DND-41 (cell line): ENCODE measurements around the gene NCAM2.

Source experiments
- ATAC-seq: fragments of 200-7000 bp; cut with Tn5 transposase; 3 replicates; pipeline ENCODE4 v1.9.1; 2021; ENCODE audit warnings: low read depth; ENCODE audit not compliant: insufficient read depth
- DNase-seq: peaks from one replicate; pipeline ENCODE4 v3.0.0-alpha.2; 2020
- H2AFZ ChIP-seq: 2 replicates; pipeline ENCODE4 v1.6.0; 2012; ENCODE audit warnings: low read depth, low read length
- H3K27ac ChIP-seq: 2 replicates; pipeline ENCODE4 v1.5.1; 2012; ENCODE audit warnings: low read length, inconsistent platforms
- H3K27me3 ChIP-seq: fragments of 200-600 bp; sonication (generic); 2 replicates; pipeline ENCODE4 v1.6.0; 2012; ENCODE audit warnings: low read length, mild to moderate bottlenecking, inconsistent platforms; ENCODE audit not compliant: insufficient read depth, poor library complexity
- H3K36me3 ChIP-seq: 2 replicates; pipeline ENCODE4 v1.5.1; 2012; ENCODE audit warnings: low read length, inconsistent platforms; ENCODE audit not compliant: insufficient read depth
- H3K4me1 ChIP-seq: 2 replicates; pipeline ENCODE4 v1.5.1; 2012; ENCODE audit warnings: mild to moderate bottlenecking, low read length; ENCODE audit not compliant: insufficient read depth
- H3K4me2 ChIP-seq: 2 replicates; pipeline ENCODE4 v1.6.0; 2012; ENCODE audit warnings: mild to moderate bottlenecking, moderate library complexity, low read length, inconsistent platforms; ENCODE audit not compliant: insufficient read depth
- H3K4me3 ChIP-seq, 2 experiments: fragments of 200-600 bp in 1 of 2; shearing (Covaris generic) in 1 of 2; 2 replicates each; pipeline ENCODE4 v1.5.1; 2012 to 2016; ENCODE audit warnings: inconsistent platforms in 2 of 2, low read length in 2 of 2, mild to moderate bottlenecking in 2 of 2, low read depth in 1 of 2, moderate library complexity in 1 of 2
- H3K79me2 ChIP-seq: 2 replicates; pipeline ENCODE4 v1.6.0; 2012; ENCODE audit warnings: low read length, inconsistent platforms; ENCODE audit not compliant: insufficient read depth
- H3K9ac ChIP-seq: 2 replicates; pipeline ENCODE4 v1.6.0; 2012; ENCODE audit warnings: low read depth, mild to moderate bottlenecking, inconsistent platforms, low read length, moderate library complexity
- H3K9me3 ChIP-seq: 2 replicates; pipeline ENCODE4 v1.5.1; 2012; ENCODE audit warnings: low read length, moderate library complexity, mild to moderate bottlenecking, inconsistent platforms; ENCODE audit not compliant: insufficient read depth, severe bottlenecking
- H4K20me1 ChIP-seq: 2 replicates; pipeline ENCODE4 v1.6.0; 2012; ENCODE audit warnings: low read length; ENCODE audit not compliant: insufficient read depth
- CTCF ChIP-seq: IDR thresholded peaks from 2 replicates; pipeline ENCODE4 v1.5.1; 2012; ENCODE audit warnings: borderline replicate concordance, low read length, moderate library complexity, mild to moderate bottlenecking; ENCODE audit not compliant: poor library complexity, severe bottlenecking; ENCODE audit errors: extremely low read depth
- EZH2 ChIP-seq: IDR thresholded peaks from 3 replicates; pipeline ENCODE4 v1.6.1; 2012; ENCODE audit warnings: borderline replicate concordance, low read depth, mild to moderate bottlenecking, moderate library complexity, low read length, inconsistent platforms; ENCODE audit not compliant: severe bottlenecking

Gene NCAM2

GRCh38 chr21:21159253-21159899 is 161.2 kb downstream of the NCAM2 start:
- Histone ChIP-seq H3K4me3 (no peak overlapping the region), H3K4me2 (no peak overlapping the region), H3K36me3 (no peaks in the 10 kb centered on the region), H3K27me3 (no peaks in the 10 kb centered on the region), H3K4me1 (peaks cover 8% of the 10 kb centered on the region; the same call in 1 of the 2 replicates), H3K79me2 (no peaks in the 10 kb centered on the region), H4K20me1 (no peaks in the 10 kb centered on the region), H2AFZ (no peak overlapping the region), H3K9me3 (no peaks in the 10 kb centered on the region), H3K27ac (no peak overlapping the region), H3K9ac (no peak overlapping the region)
- DNase-seq: no peak
- ATAC-seq: no peak
- TF ChIP-seq EZH2 (no peak), CTCF (no peak)

DNA sequence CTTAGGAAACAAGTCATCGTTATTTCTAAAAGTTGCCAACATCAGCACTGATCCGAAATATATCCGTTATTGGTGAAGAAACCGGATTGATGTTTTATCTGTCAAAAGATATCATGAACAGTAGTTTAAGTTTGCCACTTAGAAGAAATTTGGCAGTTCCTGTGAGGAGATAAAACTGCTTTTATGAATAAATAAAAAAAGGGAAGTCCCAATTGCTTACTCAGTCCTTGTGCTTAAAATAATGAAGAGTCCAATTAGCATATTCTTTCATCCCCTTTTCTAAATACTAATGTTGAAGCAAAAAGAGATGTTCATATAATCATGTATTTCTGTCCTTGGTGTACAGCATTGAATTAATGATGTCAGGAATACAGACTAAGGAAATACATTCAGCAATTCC is 164.6 kb downstream of the NCAM2 start:
- Histone ChIP-seq H3K27ac (no peak overlapping the region), H3K9ac (no peak overlapping the region), H3K4me3 (no peak overlapping the region), H4K20me1 (no peaks in the 10 kb centered on the region), H2AFZ (no peak overlapping the region), H3K4me2 (no peak overlapping the region), H3K27me3 (no peaks in the 10 kb centered on the region), H3K79me2 (no peaks in the 10 kb centered on the region), H3K9me3 (peaks cover 9% of the 10 kb centered on the region), H3K4me1 (peaks cover 19% of the 10 kb centered on the region), H3K36me3 (no peaks in the 10 kb centered on the region)
- TF ChIP-seq CTCF (no peak), EZH2 (no peak)
- DNase-seq (no peak), ATAC-seq (no peak)

DNA sequence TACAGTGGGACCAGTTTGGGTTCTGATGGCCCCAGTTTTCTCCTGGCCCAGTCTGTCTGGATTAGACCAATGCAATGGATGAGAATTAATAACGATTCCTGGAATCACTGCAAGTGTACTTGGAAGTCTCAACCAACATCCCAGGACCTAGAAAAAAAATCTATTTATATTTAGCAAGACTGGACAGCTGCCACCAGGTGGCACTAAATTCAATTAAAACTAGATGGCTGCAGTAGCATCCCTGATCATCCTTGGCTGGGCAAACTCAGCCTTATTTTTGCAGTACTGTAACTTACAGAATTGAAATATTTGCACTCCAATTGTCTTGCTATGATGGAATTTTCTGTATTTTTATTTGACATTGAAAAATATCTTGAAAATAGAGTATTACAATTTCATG is 165.7 kb downstream of the NCAM2 start:
- H2AFZ ChIP-seq: no peak overlapping the region
- peaks cover 19% of the 10 kb centered on the region for H3K4me1 ChIP-seq
- peak; percentile 70 for DNase-seq
- H3K27ac ChIP-seq: no peak overlapping the region
- H4K20me1 ChIP-seq: no peaks in the 10 kb centered on the region
- H3K4me3 ChIP-seq: no peak overlapping the region
- no peak overlapping the region for H3K4me2 ChIP-seq
- no peak overlapping the region for H3K9ac ChIP-seq
- ATAC-seq: peak; percentile 90
- H3K27me3 ChIP-seq: no peaks in the 10 kb centered on the region
- peaks cover 17% of the 10 kb centered on the region for H3K9me3 ChIP-seq
- no peaks in the 10 kb centered on the region for H3K36me3 ChIP-seq
- H3K79me2 ChIP-seq: no peaks in the 10 kb centered on the region
- no peak for TF ChIP-seq EZH2
- TF ChIP-seq CTCF: peak; percentile 73
